ENCODE measurements around the gene MANBA.

Gene MANBA

GRCh38 chr4:102586002-102586643 lies 174.6 kb downstream of the MANBA start:
- no peak for DNase-seq

- DNase-seq, result no peak
Measured at GRCh38 chr4:102585329-102585728, 175.4 kb downstream of the MANBA start.

GRCh38 chr4:102584091-102584490 lies 176.7 kb downstream of the MANBA start:
- no peak for DNase-seq

Data from NCI-H1436 treated with DMSO at 0.1 percent for 48 hours (cell line).